HG03095 (cell line): ENCODE measurements around the gene MEGF11.

ENCODE experiments used
- ATAC-seq: cut with Tn5 transposase; IDR thresholded peaks from one replicate; pipeline ENCODE4 v1.9.1; 2021; ENCODE audit warnings: moderate library complexity; ENCODE audit not compliant: unreplicated experiment

Gene MEGF11

DNA sequence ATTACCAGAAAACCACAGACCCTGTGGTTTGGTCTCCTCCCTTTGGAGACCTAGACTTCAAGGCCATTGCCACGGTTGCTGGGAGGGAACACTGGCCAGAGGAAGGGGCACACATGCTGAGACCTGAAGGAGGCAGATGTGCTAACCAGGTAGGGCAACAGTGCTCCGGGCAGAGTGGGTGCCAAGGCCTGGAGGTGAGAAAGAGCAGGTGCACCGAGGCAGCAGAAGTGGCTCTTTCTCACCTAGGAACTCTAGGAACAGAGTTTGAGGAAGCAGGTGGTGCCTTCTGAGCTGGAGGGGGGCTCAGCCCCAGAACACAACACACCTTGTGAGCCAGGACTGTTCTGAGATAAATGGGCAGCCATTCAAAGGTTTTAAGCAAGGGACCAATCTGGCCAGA lies 106.1 kb downstream of the MEGF11 start:
- ATAC-seq: no peak

- no peak for ATAC-seq
Observed at GRCh38 chr15:66145726-66146182, 107.8 kb downstream of the MEGF11 start.

GRCh38 chr15:66144978-66145725 lies 108.4 kb downstream of the MEGF11 start:
- ATAC-seq: no peak

DNA sequence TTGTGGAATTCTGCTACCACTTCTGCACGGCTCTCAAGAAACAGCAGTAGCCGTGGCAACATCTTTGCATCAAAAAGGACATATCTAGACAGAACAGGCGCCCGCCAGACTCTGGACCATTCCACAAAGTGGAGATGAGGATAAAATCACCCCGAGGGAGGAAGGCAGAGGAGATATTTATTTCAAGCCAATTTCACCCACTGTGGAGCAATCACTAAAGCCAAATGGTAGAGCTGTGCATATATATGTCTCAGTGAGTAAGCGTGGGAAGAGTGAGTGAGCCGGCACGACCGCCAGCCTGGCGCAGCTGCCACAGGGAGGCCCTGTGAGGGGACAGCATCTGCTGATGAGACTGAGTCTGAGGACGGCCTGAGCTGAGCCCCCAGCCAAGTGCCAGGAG lies 111.3 kb downstream of the MEGF11 start:
- no peak for ATAC-seq

DNA sequence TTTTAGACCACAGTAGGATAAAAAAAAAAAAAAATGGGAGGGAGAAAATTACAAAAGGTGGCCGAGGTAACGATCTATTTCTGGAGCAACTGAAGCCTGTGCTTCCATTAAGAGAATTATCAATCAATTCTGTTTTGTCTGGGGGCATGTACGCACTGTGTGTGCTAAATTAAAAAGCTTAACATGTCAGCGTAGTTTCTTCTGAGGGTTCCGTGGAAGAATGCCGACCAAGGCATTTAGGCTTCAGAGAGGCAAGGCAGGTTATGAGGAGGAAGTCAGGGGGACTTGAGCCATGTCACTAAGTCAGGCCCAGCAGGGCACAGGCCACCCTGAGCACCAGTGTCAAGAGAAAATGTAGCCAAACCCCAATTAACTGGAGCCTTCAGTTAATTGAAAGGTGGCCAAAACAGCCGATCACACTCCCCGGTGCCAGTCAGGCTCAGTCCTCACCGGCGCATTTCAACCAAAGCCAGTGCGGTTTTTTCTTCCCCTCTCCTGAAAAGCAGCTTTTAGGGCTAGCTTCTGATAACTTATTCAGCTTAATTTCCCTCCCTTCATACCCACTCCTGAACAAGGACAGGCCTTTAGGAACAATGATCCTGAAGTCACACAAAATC lies 113.9 kb downstream of the MEGF11 start:
- ATAC-seq: no peak

DNA sequence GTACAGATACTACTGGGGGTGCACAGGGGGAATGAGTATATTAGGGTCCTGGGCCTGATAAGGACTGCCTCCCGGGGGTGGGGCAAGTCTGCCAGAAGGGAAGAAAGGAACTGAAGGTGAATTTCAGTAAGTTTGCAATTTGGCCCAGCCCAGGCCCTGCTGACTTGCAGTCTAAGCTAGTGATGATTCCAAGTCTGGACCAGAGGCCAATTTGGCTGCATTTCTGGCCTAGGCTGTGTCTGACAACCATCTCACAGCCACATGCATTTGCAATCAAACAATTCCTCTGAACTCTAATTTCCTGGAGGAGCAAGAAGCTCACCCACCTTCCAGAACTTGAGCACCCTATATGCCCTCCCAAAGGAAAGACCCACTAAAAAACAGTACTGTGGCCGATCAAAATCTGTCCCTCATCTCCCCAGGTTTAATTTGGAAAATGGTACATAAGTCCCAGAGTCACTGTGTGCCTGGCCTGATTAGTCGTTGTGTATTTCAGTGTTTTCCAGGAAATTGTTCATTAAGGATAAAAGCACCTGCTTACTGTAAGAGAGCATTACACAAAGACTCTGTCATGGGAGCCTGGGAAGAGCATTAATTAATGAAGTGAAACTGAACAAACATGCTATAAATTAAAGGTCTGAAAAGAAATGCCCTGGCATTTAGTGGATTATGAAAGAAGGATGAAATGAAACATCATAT lies 114.5 kb downstream of the MEGF11 start:
- no peak for ATAC-seq

- ATAC-seq: no peak
Observed at GRCh38 chr15:66138096-66138783, 115.3 kb downstream of the MEGF11 start.

GRCh38 chr15:66136948-66137347 lies 116.6 kb downstream of the MEGF11 start:
- no peak for ATAC-seq

- ATAC-seq: no peak
Observed at GRCh38 chr15:66135664-66136063, 117.9 kb downstream of the MEGF11 start.

- no peak for ATAC-seq
Observed at GRCh38 chr15:66134284-66134683, 119.3 kb downstream of the MEGF11 start.

DNA sequence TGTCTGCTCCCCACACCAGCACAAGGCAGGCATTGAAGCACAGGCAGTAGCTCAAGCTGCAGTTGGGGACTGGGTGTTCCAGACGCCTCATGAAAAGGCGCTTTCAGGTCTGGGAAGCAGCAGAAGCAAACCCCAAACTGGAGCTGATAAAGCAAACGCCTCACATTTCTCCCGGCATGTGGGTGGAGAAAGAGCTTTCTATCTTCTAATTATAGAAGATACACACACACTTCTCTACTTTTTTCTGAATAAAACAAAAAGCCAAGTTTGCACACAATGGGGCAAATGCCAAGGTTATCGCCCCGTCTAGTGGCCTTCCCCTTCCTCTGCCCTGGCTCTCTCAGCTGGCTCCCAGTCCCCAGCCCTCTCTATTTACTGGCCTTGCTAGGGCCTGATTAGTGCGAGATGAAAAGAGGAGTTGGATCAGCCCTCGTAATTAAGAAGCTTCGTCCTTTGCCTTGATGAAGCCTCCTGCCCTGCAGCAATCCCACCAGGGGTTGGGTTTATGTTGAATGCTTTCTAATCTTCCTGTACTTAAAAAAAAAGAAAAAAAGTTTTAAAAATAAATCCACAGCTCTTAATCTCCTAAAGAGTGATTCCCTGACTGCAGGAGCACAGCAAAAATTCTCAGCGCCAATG lies 120.2 kb downstream of the MEGF11 start:
- no peak for ATAC-seq

DNA sequence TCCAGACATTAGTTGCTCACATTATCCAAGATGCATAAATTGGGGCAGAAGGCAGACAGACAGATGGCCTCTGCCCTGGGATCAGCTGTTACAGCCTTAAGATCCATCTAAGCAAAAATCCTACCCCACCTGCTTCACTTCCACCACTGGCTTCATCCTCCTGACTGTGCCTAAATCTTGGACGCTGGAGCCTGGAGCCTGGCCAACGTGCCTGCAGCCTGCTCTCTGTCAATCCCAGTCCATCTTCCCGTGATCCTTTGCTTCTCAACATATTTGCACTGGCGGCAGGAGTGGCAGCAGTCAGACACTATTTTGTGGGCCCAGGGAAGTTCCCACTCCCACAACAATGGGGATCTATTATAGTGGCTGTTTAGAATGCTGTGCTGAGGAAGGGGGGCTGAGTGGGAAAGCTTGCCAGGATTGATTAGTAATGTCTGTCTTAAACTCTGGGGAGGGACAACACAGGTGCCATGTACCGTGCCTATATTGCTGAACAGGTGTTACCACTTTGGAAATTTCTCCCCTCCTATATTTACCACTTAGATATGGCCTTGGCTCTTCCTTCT lies 121.2 kb downstream of the MEGF11 start:
- ATAC-seq: no peak

DNA sequence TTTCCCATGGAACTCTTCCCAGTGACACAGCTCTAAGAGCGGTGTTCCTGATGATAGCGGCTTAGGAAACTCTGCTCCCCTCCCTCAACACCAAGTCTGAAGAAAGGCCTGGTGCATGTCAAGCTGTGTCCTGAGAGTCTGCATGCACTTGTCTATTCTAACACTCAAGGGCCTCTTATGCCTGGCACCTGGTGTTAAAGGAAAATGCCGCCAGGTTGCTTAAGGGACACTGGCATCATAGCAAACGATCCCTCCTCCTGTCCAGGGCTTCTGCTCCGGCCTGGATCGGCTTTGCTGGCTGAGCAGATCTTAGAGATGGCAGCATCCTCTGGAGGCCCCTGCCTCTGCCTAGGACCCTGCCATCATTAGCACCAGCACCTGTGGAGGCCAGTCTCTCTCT lies 121.7 kb downstream of the MEGF11 start:
- ATAC-seq: no peak

- no peak for ATAC-seq
Observed at GRCh38 chr15:66131200-66131599, 122.3 kb downstream of the MEGF11 start.

DNA sequence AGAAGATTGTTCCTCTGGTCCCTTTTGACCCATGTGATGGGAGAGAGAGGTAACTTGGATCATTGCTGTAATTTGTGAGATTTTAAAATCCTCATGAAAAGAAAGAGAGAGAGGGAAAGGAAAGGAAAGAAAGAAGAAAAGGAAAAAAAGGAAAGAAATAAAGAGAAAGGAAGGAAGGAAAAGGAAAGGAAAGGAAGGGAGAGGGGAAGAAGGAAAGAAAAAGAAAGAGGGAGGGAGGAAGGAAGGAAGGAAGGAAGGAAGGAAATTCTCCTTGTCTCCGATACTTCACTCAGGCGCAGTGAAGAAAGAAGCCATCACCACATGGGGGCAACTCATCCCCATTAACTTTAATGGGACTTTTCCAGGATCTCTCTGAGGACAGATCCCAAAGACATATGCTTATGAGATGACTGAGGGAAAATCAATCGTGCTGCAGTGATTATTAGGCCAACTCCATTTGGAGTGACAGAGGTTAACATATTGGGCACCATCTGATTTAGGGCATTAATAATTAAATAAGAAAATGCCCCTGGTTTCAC lies 123.0 kb downstream of the MEGF11 start:
- ATAC-seq: no peak

DNA sequence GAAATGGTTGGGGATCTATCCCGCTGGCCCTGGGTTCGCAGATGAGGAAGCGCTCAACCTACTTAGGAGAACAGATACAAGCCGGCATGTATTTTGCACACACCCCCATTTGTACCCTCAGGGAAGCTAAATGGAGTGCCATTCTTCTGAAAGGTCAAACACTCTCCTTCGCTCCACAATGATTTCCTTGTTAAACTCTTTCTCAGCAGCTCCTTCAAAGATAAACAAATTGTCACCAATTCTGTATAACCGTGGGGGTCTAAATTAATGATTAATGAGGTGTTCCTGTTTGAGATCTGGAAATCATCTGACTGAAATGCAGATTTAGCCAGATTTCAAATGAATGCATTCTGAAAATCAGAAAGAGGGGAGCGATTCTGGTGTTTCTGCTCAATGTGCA lies 124.0 kb downstream of the MEGF11 start:
- no peak for ATAC-seq

- ATAC-seq: no peak
Observed at GRCh38 chr15:66128116-66128680, 125.4 kb downstream of the MEGF11 start.

GRCh38 chr15:66126456-66126855 lies 127.1 kb downstream of the MEGF11 start:
- ATAC-seq: no peak

- no peak for ATAC-seq
Observed at GRCh38 chr15:66126031-66126441, 127.5 kb downstream of the MEGF11 start.

- ATAC-seq: no peak
Observed at GRCh38 chr15:66124651-66125050, 128.9 kb downstream of the MEGF11 start.
